Upper lobe of right lung (tissue), 1 donor: ENCODE data around the gene TOGARAM2. TPM values are rescaled to one million over a fixed set of nuclear protein-coding genes. Genes with fewer than 3 reads are reported as not detected.

Source experiments
- ATAC-seq: fragments of 200-7000 bp; cut with Tn5 transposase; one replicate; pipeline ENCODE4 v1.9.1; 2020; ENCODE audit warnings: mild to moderate bottlenecking, moderate library complexity
- DNase-seq: peaks from one replicate; pipeline ENCODE4 v3.0.0-alpha.2; 2020
- H3K27ac ChIP-seq: fragments of 200-600 bp; one replicate; pipeline ENCODE4 v1.8.0; 2022
- H3K27me3 ChIP-seq: fragments of 200-600 bp; one replicate; pipeline ENCODE4 v1.8.0; 2022; ENCODE audit warnings: mild to moderate bottlenecking
- H3K36me3 ChIP-seq: fragments of 200-600 bp; one replicate; pipeline ENCODE4 v1.8.0; 2022
- H3K4me1 ChIP-seq: fragments of 200-600 bp; one replicate; pipeline ENCODE4 v1.8.0; 2022
- H3K4me3 ChIP-seq: fragments of 200-600 bp; one replicate; pipeline ENCODE4 v1.8.0; 2022; ENCODE audit warnings: mild to moderate bottlenecking
- H3K9me3 ChIP-seq: fragments of 200-600 bp; one replicate; pipeline ENCODE4 v1.8.0; 2022
- intact Hi-C: fragments of 100-400 bp; cut with DNase I; formaldehyde crosslinking; loops from one replicate; pipeline ENCODE4 v1.11.0; 2022
- total RNA-seq: library from RNA; stranded (reverse); fragmentation: NEBNext Ultra II Directional; extraction: Animal tissue kit (Norgen Biotek cat#: 25700); gene quantifications from one replicate; pipeline ENCODE4 v1.2.1, GENCODE V29; 2021
- TF ChIP-seq, protein P1 (sequence below): fragments of 200-600 bp; IDR thresholded peaks from one replicate; pipeline ENCODE4 v1.8.0; 2022; ENCODE audit warnings: antibody characterized with exemption
- donor health status: DM: no; HTN: yes; CAD: no; lungs with severe emphysema.

TOGARAM2 gene
- total RNA-seq, 1 donor from 2014 or later = 0.72 TPM

DNA sequence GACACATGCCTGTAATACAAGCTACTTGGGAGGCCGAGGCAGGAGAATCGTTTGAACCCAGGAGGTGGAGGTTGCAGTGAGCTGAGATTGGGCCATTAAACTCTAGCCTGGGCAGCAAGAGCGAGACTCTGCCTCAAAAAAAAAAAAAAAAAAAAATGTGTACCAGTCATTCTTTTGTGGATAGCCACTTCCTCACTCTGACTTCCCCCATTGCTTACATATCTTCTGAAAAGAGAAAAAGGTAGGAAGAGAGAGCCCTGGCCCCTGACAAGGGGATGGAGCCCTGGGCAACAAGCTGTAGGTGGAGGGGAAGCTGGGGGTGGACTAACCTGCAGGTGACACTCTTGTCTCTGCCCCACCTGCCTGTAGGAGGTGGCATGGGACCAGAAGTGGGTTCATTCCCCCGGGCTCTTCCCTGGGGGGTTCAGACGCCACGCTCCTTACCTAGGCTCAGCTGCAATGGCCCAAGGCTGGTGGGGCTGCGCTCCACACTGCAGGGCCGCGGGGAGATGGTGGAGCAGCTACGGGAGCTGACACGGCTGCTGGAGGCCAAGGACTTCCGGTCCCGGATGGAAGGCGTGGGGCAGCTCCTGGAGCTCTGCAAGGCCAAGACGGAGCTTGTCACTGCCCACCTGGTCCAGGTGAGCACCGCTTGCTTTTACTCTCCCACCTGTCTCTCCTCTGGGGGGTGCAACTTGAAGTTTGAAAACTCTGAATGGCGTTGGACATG, 54.1 kb downstream of the TOGARAM2 start:
- TF ChIP-seq, protein P1, sequence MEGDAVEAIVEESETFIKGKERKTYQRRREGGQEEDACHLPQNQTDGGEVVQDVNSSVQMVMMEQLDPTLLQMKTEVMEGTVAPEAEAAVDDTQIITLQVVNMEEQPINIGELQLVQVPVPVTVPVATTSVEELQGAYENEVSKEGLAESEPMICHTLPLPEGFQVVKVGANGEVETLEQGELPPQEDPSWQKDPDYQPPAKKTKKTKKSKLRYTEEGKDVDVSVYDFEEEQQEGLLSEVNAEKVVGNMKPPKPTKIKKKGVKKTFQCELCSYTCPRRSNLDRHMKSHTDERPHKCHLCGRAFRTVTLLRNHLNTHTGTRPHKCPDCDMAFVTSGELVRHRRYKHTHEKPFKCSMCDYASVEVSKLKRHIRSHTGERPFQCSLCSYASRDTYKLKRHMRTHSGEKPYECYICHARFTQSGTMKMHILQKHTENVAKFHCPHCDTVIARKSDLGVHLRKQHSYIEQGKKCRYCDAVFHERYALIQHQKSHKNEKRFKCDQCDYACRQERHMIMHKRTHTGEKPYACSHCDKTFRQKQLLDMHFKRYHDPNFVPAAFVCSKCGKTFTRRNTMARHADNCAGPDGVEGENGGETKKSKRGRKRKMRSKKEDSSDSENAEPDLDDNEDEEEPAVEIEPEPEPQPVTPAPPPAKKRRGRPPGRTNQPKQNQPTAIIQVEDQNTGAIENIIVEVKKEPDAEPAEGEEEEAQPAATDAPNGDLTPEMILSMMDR = no peak
- ATAC-seq (no peak), DNase-seq (no peak)
- no peak overlapping the region for H3K4me3 ChIP-seq
- no peaks in the 10 kb centered on the region for H3K36me3 ChIP-seq
- H3K9me3 ChIP-seq = no peaks in the 10 kb centered on the region
- H3K27me3 ChIP-seq = no peaks in the 10 kb centered on the region
- intact Hi-C loops = no loop called here
- H3K4me1 ChIP-seq = no peaks in the 10 kb centered on the region
- H3K27ac ChIP-seq = no peak overlapping the region

DNA sequence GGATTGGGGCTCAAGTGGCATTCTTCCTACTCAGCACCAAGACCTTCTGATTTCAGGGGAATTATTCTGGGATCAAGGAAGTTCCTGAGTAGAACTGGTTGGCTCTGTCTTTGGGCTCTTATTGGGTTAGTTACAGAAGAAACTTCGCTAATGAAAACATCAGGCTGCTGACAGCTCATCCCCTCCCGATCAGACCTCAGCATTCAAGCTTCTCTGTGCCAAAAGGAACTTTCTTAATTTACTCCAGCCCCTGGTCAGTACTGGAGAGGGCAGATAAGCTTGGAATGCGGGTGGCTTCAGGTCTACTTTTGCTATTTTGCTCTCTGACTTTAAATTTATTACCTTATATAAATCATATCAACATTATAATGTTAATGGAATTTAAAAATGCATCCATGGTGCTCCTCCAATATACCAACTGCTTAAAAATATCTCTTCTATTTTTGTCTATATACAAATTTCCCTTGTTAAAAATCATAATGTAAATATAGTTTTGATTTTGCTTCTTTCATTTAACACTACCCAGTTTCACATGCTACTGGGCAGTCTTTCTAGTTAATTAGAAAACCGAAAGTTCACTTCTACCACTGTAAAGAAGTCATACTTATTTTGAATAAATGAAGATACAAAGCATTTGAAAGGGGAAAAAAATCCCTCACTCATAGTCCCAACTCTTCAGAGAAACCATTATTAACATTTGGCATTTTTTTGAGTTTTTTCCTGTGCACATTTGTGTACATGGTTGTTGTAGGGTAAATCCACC, 58.8 kb downstream of the TOGARAM2 start:
- Histone ChIP-seq H3K4me1 (no peaks in the 10 kb centered on the region), H3K27ac (no peak overlapping the region), H3K27me3 (no peaks in the 10 kb centered on the region), H3K9me3 (no peaks in the 10 kb centered on the region), H3K36me3 (no peaks in the 10 kb centered on the region), H3K4me3 (no peak overlapping the region)
- TF ChIP-seq, protein P1 = no peak
- ATAC-seq (no peak), DNase-seq (no peak)
- intact Hi-C loops = no loop called here

DNA sequence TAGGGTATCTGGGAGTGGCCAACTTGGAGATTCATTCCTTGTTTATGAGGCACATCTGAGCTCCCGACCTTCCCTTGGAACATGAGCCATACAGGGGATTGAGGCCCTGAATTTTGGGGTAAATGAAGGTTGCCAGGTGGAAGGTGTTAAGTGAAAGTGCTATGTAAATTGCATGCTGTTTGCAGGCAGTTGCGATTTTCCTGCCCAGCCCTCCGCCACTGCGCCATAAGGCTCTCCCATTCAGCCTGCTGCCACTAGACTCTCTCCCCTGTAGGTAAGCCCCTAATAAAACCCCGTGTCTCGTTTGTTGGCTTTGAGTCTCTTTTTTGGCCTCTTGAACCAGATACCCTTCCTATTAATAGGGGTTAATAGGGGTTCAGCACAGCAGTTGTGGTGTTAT, 59.5 kb downstream of the TOGARAM2 start:
- Histone ChIP-seq H3K27ac (no peak overlapping the region), H3K27me3 (no peaks in the 10 kb centered on the region), H3K4me1 (no peaks in the 10 kb centered on the region), H3K36me3 (no peaks in the 10 kb centered on the region), H3K4me3 (no peak overlapping the region), H3K9me3 (no peaks in the 10 kb centered on the region)
- TF ChIP-seq, protein P1 = no peak
- no peak for DNase-seq
- no peak for ATAC-seq
- intact Hi-C loops = no loop called here

DNA sequence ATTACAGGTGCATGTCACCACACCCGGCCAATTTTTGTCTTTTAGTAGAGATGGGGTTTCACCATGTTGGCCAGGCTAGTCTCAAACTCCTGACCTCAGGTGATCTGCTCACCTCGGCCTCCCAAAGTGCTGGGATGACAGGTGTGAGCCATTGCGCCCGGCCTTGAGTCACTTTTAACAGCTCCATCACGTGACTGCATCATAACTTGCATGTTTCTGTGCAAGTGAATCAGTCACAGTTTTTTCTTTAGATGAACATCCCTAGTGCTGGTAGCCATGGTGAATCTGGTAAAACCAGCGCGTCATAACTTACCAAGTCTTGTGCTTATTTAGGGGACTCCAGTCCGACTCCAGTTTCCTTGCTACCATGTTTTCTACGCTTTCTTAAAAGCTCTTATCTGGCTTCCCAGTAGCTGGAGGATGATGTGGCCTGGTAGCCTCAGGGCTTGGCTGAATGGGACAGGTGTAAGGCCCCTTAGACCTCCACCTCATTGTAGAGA, 60.1 kb downstream of the TOGARAM2 start:
- Histone ChIP-seq H3K4me1 (no peaks in the 10 kb centered on the region), H3K9me3 (no peaks in the 10 kb centered on the region), H3K27ac (no peak overlapping the region), H3K36me3 (no peaks in the 10 kb centered on the region), H3K4me3 (no peak overlapping the region), H3K27me3 (no peaks in the 10 kb centered on the region)
- intact Hi-C loops = no loop called here
- DNase-seq (no peak), ATAC-seq (no peak)
- TF ChIP-seq, protein P1 = no peak

DNA sequence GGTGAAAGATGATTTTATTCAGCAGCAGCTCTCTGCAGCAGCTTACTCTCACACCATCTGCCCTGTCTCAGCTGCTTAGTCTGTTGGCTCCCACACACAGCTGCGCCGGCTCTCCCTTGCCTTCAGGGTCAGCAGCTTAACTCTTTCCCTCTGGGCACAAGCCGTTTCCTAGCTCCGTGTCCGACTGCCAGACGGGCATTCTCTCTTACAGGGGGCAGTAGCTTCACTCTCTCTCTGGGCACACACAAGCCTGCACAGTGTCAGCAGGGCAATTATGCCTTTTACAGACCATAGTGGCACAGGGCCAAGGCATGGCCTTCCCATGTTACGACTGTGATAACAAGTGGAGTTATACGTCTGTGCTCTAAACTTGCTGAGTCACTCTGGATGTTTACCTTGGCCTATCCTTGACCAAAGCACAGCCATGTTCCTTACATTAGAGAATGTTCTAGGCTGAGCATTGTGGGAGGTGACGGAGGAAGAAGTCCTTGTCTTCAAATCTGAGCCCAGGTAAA, 61.5 kb downstream of the TOGARAM2 start:
- ATAC-seq = peak; percentile 17
- TF ChIP-seq, protein P1 = no peak
- Histone ChIP-seq H3K4me3 (no peak overlapping the region), H3K27ac (no peak overlapping the region), H3K36me3 (no peaks in the 10 kb centered on the region), H3K9me3 (no peaks in the 10 kb centered on the region), H3K4me1 (no peaks in the 10 kb centered on the region), H3K27me3 (no peaks in the 10 kb centered on the region)
- intact Hi-C loops = no loop called here
- DNase-seq = no peak
